ENCODE data around the gene BOC.

The BOC gene

GRCh38 chr3:113270786-113271185, 59.4 kb downstream of the BOC start:
- DNase-seq (ENCODE audit: low spot score), result no peak

DNA sequence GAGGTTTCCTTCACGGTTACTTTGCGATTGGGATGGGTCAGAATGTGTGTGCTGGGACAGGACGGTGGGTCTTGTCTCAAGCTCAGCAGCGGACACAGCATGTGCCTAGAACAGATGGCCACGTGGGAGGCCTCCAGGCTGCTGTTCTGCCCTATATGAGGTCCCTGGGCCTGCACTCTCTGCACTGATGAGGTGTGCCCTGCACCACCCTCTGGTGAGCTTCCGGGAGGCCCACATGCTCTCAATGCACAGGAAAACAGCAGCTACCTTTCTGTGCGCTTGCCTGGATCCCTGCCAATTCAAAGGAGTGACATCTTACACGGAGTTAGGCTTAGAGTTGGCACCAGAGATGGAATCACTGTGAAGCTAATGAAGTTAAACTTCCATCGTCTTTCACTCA, 59.8 kb downstream of the BOC start:
- DNase-seq (ENCODE audit: low spot score), result no peak

GRCh38 chr3:113271594-113272384, 60.4 kb downstream of the BOC start:
- DNase-seq (ENCODE audit: low spot score), result no peak

GRCh38 chr3:113272385-113272779, 61.0 kb downstream of the BOC start:
- no peak for DNase-seq (ENCODE audit: low spot score)

DNA sequence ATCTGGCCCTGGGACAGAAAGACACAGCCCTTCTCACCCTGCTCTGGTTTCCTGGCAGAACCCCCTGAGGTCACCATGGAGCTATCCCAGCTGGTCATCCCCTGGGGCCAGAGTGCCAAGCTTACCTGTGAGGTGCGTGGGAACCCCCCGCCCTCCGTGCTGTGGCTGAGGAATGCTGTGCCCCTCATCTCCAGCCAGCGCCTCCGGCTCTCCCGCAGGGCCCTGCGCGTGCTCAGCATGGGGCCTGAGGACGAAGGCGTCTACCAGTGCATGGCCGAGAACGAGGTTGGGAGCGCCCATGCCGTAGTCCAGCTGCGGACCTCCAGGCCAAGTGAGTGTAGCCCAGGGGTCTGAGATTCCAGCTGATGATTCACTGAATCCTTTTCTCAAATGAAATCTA, 61.7 kb downstream of the BOC start:
- no peak for DNase-seq (ENCODE audit: low spot score)

DNA sequence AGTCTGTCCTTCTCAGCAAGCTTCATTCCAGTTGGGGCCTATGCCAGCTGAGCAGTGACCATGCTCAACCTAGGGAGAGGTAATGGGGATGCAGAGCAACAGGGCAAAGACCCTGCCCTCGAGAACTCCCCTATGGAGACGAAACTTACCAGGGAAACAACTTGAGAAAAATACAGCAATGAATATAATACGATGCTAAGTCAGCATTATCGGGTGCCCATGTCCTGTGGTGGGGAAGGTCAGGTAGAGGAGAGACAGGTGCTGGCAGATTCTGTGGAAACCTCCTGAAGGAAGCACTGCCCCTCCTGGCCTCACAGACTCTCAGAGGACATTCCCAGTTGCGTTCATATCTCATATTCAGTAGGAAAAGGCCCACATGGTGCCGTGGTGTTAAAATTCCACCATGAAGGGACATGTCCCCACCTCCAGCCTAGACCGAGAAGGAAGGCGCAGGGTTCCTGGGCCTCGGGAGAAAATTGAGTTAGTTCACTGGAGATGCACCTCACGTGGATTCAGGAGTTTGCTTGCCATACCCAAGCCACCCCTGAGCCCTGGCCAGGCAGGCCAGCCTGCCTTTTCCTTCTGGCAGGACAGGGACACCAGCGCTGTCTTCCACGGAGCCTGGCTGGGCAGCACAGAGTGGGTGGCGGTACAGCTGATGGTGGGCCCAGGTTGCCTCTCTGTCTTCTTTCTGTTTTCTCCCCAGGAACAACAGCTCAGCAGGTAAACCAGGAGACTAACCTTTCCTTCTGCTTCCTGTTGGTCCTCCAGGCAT, 62.4 kb downstream of the BOC start:
- DNase-seq (ENCODE audit: low spot score), result no peak

GRCh38 chr3:113274425-113275257, 63.3 kb downstream of the BOC start:
- DNase-seq (ENCODE audit: low spot score), result no peak

DNA sequence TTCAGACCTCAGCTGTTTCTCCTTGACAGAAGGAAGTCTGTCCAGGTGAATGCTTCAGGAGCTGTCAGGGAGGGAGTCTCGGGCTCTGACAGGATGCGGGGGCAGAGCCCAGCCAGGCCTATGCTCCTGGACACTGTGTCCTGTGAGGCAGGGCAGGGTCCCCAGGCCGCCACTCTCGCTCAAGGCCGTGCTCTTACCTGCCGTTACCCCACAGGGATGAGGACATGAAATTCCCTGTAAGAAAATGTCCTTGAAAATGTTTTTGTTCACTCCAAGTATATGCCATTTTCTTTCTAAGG, 63.9 kb downstream of the BOC start:
- no peak for DNase-seq (ENCODE audit: low spot score)

GRCh38 chr3:113275583-113275928, 64.2 kb downstream of the BOC start:
- DNase-seq (ENCODE audit: low spot score), result no peak

- no peak for DNase-seq (ENCODE audit: low spot score)
Observed at GRCh38 chr3:113275929-113276750, 64.8 kb downstream of the BOC start.

- no peak for DNase-seq (ENCODE audit: low spot score)
Observed at GRCh38 chr3:113276751-113277080, 65.4 kb downstream of the BOC start.

DNA sequence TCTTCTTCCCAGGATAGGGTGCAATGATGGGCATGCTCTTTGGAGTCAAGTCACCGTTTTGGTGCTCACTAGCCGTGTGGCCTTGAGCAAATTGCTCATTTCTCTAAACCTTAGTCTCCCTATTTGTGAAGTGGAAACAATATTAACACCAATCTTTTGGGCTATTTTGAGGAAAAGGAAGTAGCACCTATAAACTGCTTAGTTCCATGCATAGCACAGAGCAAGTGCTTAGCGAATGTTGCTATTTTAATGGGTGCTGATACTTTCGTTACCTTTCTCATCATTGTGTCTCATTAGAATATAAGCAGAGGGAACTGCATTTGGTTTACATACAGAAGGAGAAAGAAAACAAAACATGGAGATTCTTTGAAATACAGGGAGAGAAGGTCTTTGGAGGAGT, 66.1 kb downstream of the BOC start:
- no peak for DNase-seq (ENCODE audit: low spot score)

DNA sequence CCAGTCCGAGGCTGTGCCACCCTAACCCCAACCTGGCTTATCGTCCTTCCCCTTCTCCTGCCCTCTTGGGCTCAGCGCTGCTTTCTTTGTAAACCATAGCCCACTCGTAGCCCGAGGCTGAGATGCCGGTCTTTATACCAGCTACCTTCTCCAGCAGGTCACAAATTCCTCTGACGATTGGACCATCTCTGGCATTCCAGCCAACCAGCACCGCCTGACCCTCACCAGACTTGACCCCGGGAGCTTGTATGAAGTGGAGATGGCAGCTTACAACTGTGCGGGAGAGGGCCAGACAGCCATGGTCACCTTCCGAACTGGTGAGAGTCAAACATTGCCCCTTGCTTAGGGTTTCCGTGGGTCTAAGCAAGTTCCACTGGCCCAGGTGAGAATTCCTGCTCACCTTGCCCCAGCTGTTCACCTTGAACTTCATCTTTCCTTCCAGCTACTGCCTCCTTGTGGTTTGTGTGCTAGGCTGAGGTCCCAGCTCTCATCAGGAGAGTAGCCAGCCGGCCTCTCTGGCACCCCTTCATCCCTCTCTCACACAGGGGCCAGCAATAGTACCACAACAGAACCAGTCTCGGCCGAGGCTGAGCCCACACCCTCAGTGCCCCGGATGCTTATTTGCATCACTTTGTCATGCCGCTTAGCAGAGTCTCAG, 66.7 kb downstream of the BOC start:
- no peak for DNase-seq (ENCODE audit: low spot score)

- no peak for DNase-seq (ENCODE audit: low spot score)
Observed at GRCh38 chr3:113278599-113278955, 67.2 kb downstream of the BOC start.

DNA sequence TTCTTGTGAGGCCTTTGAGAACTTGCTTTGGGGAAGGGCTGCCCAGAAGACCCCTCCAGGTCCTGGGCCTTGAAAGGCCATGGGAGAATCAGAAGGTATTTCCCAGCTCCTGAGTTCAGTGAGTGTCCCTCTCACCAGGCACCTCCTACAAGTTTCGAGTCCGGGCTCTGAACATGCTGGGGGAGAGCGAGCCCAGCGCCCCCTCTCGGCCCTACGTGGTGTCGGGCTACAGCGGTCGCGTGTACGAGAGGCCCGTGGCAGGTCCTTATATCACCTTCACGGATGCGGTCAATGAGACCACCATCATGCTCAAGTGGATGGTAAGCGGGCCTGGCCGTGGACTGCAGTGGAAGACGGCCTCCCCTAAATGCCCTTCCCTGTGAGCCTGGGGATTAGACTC, 68.3 kb downstream of the BOC start:
- DNase-seq (ENCODE audit: low spot score), result no peak

DNA sequence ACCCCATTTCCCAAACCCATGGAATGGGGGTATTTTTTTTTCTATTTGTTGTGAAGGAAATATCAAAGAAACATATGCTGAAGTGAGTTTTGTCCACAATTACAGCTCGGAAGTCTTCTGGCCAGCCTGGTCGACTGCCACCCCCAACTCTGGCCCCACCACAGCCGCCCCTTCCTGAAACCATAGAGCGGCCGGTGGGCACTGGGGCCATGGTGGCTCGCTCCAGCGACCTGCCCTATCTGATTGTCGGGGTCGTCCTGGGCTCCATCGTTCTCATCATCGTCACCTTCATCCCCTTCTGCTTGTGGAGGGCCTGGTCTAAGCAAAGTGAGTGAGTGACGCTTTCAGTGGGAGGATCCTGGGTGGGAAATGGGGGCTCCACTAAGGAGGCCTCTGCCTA, 71.9 kb downstream of the BOC start:
- no peak for DNase-seq (ENCODE audit: low spot score)

DNA sequence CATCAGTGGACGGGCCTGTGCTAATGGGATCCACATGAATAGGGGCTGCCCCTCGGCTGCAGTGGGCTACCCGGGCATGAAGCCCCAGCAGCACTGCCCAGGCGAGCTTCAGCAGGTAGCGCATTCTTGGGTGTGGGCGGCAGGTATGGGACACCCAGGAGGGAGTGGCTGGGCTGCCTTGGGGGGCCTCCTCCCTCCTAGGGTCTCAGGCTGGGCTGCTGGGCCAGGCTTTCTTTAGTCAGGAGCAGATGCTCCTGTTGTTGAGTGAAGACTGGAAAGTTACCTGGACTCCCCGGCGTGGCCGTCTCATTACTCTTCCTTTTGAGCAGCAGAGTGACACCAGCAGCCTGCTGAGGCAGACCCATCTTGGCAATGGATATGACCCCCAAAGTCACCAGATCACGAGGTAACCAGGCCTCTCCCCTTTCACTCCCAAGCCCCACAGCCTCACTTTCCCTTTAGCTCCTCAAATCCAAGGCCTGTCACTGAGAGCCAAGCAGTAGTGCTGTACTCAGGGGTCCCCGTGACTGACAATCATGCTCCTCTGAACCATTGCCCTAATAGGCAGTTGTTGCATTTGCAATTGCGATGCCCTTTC, 73.2 kb downstream of the BOC start:
- DNase-seq (ENCODE audit: low spot score), result no peak

- no peak for DNase-seq (ENCODE audit: low spot score)
Observed at GRCh38 chr3:113285226-113285625, 73.9 kb downstream of the BOC start.

DNA sequence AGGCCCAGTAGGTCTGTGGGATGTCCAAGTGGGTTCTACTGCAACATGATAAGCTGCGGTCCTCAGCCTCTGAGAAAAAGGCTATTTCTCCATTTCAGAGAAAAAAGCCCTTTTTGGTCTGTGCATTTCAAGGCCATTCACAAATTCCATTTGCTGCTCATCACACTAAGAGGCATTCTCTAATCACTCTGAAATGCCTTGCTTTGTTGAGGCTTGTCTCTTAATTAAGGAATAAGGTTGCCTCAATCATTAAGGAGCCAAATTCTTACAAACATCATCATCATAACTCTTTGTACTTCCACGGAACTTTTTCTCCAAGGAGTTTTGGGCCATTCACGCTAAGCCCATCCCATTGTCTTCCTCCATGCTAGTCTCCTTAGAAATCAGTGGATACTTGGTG, 74.4 kb downstream of the BOC start:
- DNase-seq (ENCODE audit: low spot score), result no peak

DNA sequence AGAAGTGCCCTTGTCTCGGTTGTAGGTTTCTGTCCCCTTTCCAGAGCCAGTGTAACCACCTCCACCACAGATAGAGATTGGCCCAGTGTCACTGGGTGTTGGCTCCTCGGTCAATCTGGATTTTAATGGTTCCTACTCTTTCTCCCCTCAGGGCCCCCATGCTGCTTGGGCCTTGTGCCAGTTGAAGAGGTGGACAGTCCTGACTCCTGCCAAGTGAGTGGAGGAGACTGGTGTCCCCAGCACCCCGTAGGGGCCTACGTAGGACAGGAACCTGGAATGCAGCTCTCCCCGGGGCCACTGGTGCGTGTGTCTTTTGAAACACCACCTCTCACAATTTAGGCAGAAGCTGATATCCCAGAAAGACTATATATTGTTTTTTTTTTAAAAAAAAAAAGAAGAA, 75.2 kb downstream of the BOC start:
- no peak for DNase-seq (ENCODE audit: low spot score)

- DNase-seq (ENCODE audit: low spot score), result peak; percentile 57
Observed at GRCh38 chr3:113287111-113287802, 75.9 kb downstream of the BOC start.

All from RKO (cell line).